ENCODE measurements around the gene TCF4. TPM values are rescaled to one million over a fixed set of nuclear protein-coding genes. Genes with fewer than 3 reads are reported as not detected.

Gene TCF4
- total RNA-seq, 1 experiment from 2014 or later, result 143 TPM

- Histone ChIP-seq H3K27me3 (replicated peaks; ENCODE audit: insufficient read depth, low read depth, low read length, poor library complexity) (no peaks in the 10 kb centered on the region), H3K4me3 (ENCODE audit: low read depth, low read length, poor library complexity, severe bottlenecking) (no peak overlapping the region), H3K27ac (ENCODE audit: low read depth, low read length, poor library complexity, severe bottlenecking) (no peak overlapping the region), H3K4me1 (ENCODE audit: insufficient read depth, low read length, poor library complexity, severe bottlenecking) (peaks cover 22% of the 10 kb centered on the region), H3K9me3 (ENCODE audit: low read depth, low read length, poor library complexity, severe bottlenecking) (no peaks in the 10 kb centered on the region), H3K36me3 (ENCODE audit: insufficient read depth, low read length, poor library complexity, severe bottlenecking) (no peaks in the 10 kb centered on the region)
- DNase-seq (ENCODE audit: low spot score), result no peak
- intact Hi-C loops (cut with micrococcal nuclease; ENCODE audit: unreplicated experiment), result no loop called here
- CTCF ChIA-PET, result no interaction called here
- POLR2A ChIA-PET (ENCODE audit: low non-redundant PET), result no interaction called here
- no TSS peak for BruUV-seq (replicated peaks)
- no peak for TF ChIP-seq EZH2 (IDR thresholded peaks at IDR 0.05; ENCODE audit: borderline replicate concordance, low read depth, low read length, poor library complexity, severe bottlenecking)
- no peak for TF ChIP-seq CTCF (conservative IDR thresholded peaks at IDR 0.05; ENCODE audit: low read depth, low read length)
Observed at GRCh38 chr18:55489034-55489986, 98.7 kb downstream of the TCF4 start.

- TF ChIP-seq EZH2 (IDR thresholded peaks at IDR 0.05; ENCODE audit: borderline replicate concordance, low read depth, low read length, poor library complexity, severe bottlenecking) (no peak), CTCF (conservative IDR thresholded peaks at IDR 0.05; ENCODE audit: low read depth, low read length) (no peak)
- H3K9me3 ChIP-seq (ENCODE audit: low read depth, low read length, poor library complexity, severe bottlenecking), result no peaks in the 10 kb centered on the region
- POLR2A ChIA-PET (ENCODE audit: low non-redundant PET), result no interaction called here
- H3K27ac ChIP-seq (ENCODE audit: low read depth, low read length, poor library complexity, severe bottlenecking), result no peak overlapping the region
- H3K4me3 ChIP-seq (ENCODE audit: low read depth, low read length, poor library complexity, severe bottlenecking), result no peak overlapping the region
- CTCF ChIA-PET, result no interaction called here
- H3K36me3 ChIP-seq (ENCODE audit: insufficient read depth, low read length, poor library complexity, severe bottlenecking), result no peaks in the 10 kb centered on the region
- intact Hi-C loops (cut with micrococcal nuclease; ENCODE audit: unreplicated experiment), result no loop called here
- no peaks in the 10 kb centered on the region for H3K27me3 ChIP-seq (replicated peaks; ENCODE audit: insufficient read depth, low read depth, low read length, poor library complexity)
- DNase-seq (ENCODE audit: low spot score), result no peak
- no TSS peak for BruUV-seq (replicated peaks)
- H3K4me1 ChIP-seq (ENCODE audit: insufficient read depth, low read length, poor library complexity, severe bottlenecking), result peaks cover 18% of the 10 kb centered on the region
Observed at GRCh38 chr18:55488473-55488872, 99.5 kb downstream of the TCF4 start.

- DNase-seq (ENCODE audit: low spot score), result no peak
- no peak for TF ChIP-seq EZH2 (IDR thresholded peaks at IDR 0.05; ENCODE audit: borderline replicate concordance, low read depth, low read length, poor library complexity, severe bottlenecking)
- no peak for TF ChIP-seq CTCF (conservative IDR thresholded peaks at IDR 0.05; ENCODE audit: low read depth, low read length)
Observed at GRCh38 chr18:55487997-55488396, 100.0 kb downstream of the TCF4 start.

More at GRCh38 chr18:55487997-55488396, 100.0 kb downstream of the TCF4 start:
- H3K4me3 ChIP-seq (ENCODE audit: low read depth, low read length, poor library complexity, severe bottlenecking), result no peak overlapping the region
- intact Hi-C loops (cut with micrococcal nuclease; ENCODE audit: unreplicated experiment), result no loop called here
- H3K27me3 ChIP-seq (replicated peaks; ENCODE audit: insufficient read depth, low read depth, low read length, poor library complexity), result no peaks in the 10 kb centered on the region
- ChIA-PET POLR2A (ENCODE audit: low non-redundant PET) (no interaction called here), CTCF (no interaction called here)
- peaks cover 20% of the 10 kb centered on the region for H3K4me1 ChIP-seq (ENCODE audit: insufficient read depth, low read length, poor library complexity, severe bottlenecking)
- BruUV-seq (replicated peaks), result no TSS peak
- no peaks in the 10 kb centered on the region for H3K36me3 ChIP-seq (ENCODE audit: insufficient read depth, low read length, poor library complexity, severe bottlenecking)
- H3K9me3 ChIP-seq (ENCODE audit: low read depth, low read length, poor library complexity, severe bottlenecking), result no peaks in the 10 kb centered on the region
- H3K27ac ChIP-seq (ENCODE audit: low read depth, low read length, poor library complexity, severe bottlenecking), result no peak overlapping the region

Measured in A673 (cell line).